ENCODE results near the gene CDS1.

Gene CDS1

DNA sequence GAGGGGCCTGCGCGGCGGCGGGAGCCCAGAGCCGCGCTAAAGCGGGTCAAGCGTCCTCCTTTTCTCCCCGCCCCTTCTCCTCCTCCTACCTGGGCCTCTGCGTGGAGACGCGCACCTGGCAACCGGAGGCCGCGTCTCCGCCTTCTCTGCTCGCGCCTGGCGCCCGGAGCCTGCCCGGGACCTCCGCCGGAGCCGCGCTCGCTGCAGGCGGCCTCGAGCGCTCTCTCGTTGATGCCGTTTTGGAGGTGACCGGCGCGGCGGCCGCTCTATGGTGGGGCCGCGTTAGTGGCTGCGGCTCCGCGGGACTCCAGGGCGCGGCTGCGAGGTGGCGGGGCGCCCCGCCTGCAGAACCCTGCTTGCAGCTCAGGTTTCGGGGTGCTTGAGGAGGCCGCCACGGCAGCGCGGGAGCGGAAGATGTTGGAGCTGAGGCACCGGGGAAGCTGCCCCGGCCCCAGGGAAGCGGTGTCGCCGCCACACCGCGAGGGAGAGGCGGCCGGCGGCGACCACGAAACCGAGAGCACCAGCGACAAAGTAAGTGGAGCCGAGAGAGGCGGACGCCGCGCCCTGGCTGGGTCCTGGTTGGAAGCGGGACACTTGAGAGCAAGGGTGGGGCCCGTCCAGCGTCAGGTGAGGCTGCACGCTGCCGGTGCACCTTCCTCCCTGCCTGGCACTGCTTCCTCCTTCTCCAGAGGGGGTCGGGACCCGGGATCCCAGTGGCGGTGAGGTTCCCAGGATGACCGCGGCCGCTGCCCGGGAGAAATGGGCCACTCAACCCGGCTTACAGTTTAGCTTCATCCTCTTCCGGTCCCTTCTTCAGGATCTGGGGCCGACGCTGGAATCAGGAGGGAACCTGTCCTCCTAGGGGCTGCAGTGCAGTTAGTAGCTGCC, at the start of gene CDS1:
CDS1 (plus strand) TSS at position 140 of the 888 bp plus-strand sequence; CDS start at position 415, 275 bp downstream.
- H3K9me3 ChIP-seq (replicated peaks; ENCODE audit: insufficient read depth, low read length), result no peaks in the 10 kb centered on the region
- peak within 1 kb of the TSS; percentile 83 for H3K9ac ChIP-seq (ENCODE audit: low read length)
- H3K27me3 ChIP-seq (replicated peaks; ENCODE audit: insufficient read depth, low read length), result no peaks in the 10 kb centered on the region
- H4K20me1 ChIP-seq (ENCODE audit: insufficient read depth, low read length), result no peaks in the 10 kb centered on the region
- peak within 1 kb of the TSS; percentile 80; the same call in 1 of the 2 replicates for H3K27ac ChIP-seq (ENCODE audit: low read length)
- H3K9me2 ChIP-seq (replicated peaks; ENCODE audit: insufficient read depth, low read length), result no peaks in the 10 kb centered on the region
- H3K36me3 ChIP-seq (replicated peaks; ENCODE audit: insufficient read depth, low read length), result no peaks in the 10 kb centered on the region
- peaks cover 13% of the 10 kb centered on the region; the same call in 1 of the 2 replicates for H3F3A ChIP-seq (ENCODE audit: insufficient read depth, low read length)
- TF ChIP-seq, protein P1, sequence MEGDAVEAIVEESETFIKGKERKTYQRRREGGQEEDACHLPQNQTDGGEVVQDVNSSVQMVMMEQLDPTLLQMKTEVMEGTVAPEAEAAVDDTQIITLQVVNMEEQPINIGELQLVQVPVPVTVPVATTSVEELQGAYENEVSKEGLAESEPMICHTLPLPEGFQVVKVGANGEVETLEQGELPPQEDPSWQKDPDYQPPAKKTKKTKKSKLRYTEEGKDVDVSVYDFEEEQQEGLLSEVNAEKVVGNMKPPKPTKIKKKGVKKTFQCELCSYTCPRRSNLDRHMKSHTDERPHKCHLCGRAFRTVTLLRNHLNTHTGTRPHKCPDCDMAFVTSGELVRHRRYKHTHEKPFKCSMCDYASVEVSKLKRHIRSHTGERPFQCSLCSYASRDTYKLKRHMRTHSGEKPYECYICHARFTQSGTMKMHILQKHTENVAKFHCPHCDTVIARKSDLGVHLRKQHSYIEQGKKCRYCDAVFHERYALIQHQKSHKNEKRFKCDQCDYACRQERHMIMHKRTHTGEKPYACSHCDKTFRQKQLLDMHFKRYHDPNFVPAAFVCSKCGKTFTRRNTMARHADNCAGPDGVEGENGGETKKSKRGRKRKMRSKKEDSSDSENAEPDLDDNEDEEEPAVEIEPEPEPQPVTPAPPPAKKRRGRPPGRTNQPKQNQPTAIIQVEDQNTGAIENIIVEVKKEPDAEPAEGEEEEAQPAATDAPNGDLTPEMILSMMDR (IDR thresholded peaks at IDR 0.05; ENCODE audit: low read length), result no peak
- H3K4me2 ChIP-seq (ENCODE audit: low read depth, low read length), result peak within 1 kb of the TSS; percentile 89
- H3K4me3 ChIP-seq (ENCODE audit: low read length), result peak within 1 kb of the TSS; percentile 93
- H3K4me1 ChIP-seq (ENCODE audit: low read length), result peaks cover 12% of the 10 kb centered on the region
- H2AFZ ChIP-seq (ENCODE audit: low read length), result peak within 1 kb of the TSS; percentile 92
- DNase-seq, result no peak
- H3K79me2 ChIP-seq (ENCODE audit: low read length), result peaks cover 39% of the 10 kb centered on the region

DNA sequence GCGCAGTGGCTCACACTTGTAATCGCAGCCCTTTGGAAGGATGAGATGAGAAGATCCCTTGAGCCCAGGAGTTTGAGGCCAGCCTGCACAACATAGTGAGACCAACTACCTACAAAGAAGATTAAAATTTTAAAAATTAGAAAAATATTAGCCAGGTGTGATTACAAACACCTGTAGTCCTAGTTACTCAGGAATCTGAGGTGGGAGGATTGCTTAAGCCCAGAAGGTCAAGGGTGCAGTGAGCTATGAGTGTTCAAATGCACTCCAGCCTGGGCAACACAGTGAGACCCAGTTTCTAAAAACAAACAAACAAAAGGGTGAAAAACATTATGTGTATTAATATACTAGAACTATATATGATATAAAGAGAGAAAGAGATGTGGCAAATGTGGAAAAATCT, 47.0 kb upstream of the CDS1 start:
- H3K9ac ChIP-seq (ENCODE audit: low read length), result no peak overlapping the region
- TF ChIP-seq EZH2 (optimal IDR thresholded peaks at IDR 0.05; ENCODE audit: low read depth, low read length), result no peak
- no peak for TF ChIP-seq EZH2phosphoT487 (IDR thresholded peaks at IDR 0.05; ENCODE audit: low read length)
- TF ChIP-seq, protein P1 (IDR thresholded peaks at IDR 0.05; ENCODE audit: low read length), result no peak

DNA sequence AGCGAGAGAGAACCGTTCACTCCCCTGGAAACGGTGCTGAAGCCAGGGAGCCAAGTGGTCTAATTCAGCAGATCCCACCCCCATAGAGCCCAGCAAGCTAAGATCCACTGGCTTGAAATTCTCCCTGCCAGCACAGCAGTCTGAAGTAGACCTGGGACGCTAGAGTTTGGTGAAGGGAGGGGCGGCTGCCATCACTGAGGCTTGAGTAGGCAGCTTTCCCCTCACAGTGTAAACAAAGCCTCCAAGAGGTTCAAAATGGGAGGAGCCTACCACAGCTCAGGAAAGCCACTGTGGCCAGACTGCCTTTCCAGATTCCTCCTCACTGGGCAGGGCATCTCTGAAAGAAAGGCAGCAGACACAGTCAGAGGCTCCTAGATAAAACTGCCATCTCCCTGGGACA, 37.8 kb upstream of the CDS1 start:
- no peak overlapping the region for H3K9ac ChIP-seq (ENCODE audit: low read length)
- H3F3A ChIP-seq (ENCODE audit: insufficient read depth, low read length), result no peaks in the 10 kb centered on the region
- H3K27me3 ChIP-seq (replicated peaks; ENCODE audit: insufficient read depth, low read length), result no peaks in the 10 kb centered on the region
- no peak overlapping the region for H3K4me2 ChIP-seq (ENCODE audit: low read depth, low read length)
- H4K20me1 ChIP-seq (ENCODE audit: insufficient read depth, low read length), result no peaks in the 10 kb centered on the region
- H3K9me2 ChIP-seq (replicated peaks; ENCODE audit: insufficient read depth, low read length), result no peaks in the 10 kb centered on the region
- TF ChIP-seq EZH2 (optimal IDR thresholded peaks at IDR 0.05; ENCODE audit: low read depth, low read length) (no peak), EZH2phosphoT487 (IDR thresholded peaks at IDR 0.05; ENCODE audit: low read length) (no peak)
- TF ChIP-seq, protein P1 (IDR thresholded peaks at IDR 0.05; ENCODE audit: low read length), result no peak
- H3K4me3 ChIP-seq (ENCODE audit: low read length), result no peak overlapping the region
- DNase-seq, result no peak
- no peak overlapping the region for H2AFZ ChIP-seq (ENCODE audit: low read length)
- no peaks in the 10 kb centered on the region for H3K36me3 ChIP-seq (replicated peaks; ENCODE audit: insufficient read depth, low read length)
- no peaks in the 10 kb centered on the region for H3K4me1 ChIP-seq (ENCODE audit: low read length)
- no peaks in the 10 kb centered on the region for H3K9me3 ChIP-seq (replicated peaks; ENCODE audit: insufficient read depth, low read length)
- H3K79me2 ChIP-seq (ENCODE audit: low read length), result no peaks in the 10 kb centered on the region
- no peak overlapping the region for H3K27ac ChIP-seq (ENCODE audit: low read length)

More for the DNA sequence above, 47.0 kb upstream of the CDS1 start:
- no peaks in the 10 kb centered on the region for H3F3A ChIP-seq (ENCODE audit: insufficient read depth, low read length)
- no peaks in the 10 kb centered on the region for H3K9me2 ChIP-seq (replicated peaks; ENCODE audit: insufficient read depth, low read length)
- H3K27ac ChIP-seq (ENCODE audit: low read length), result no peak overlapping the region
- H3K4me2 ChIP-seq (ENCODE audit: low read depth, low read length), result no peak overlapping the region
- no peaks in the 10 kb centered on the region for H3K36me3 ChIP-seq (replicated peaks; ENCODE audit: insufficient read depth, low read length)
- H4K20me1 ChIP-seq (ENCODE audit: insufficient read depth, low read length), result no peaks in the 10 kb centered on the region
- H3K79me2 ChIP-seq (ENCODE audit: low read length), result no peaks in the 10 kb centered on the region
- no peaks in the 10 kb centered on the region for H3K27me3 ChIP-seq (replicated peaks; ENCODE audit: insufficient read depth, low read length)
- no peaks in the 10 kb centered on the region for H3K4me1 ChIP-seq (ENCODE audit: low read length)
- H3K9me3 ChIP-seq (replicated peaks; ENCODE audit: insufficient read depth, low read length), result no peaks in the 10 kb centered on the region
- H3K4me3 ChIP-seq (ENCODE audit: low read length), result no peak overlapping the region
- no peak overlapping the region for H2AFZ ChIP-seq (ENCODE audit: low read length)
- DNase-seq, result no peak
